ENCODE measurements around the gene FAM170B. TPM values are rescaled to one million over a fixed set of nuclear protein-coding genes. Genes with fewer than 3 reads are reported as not detected.
A peak's percentile ranks its signal among the peaks of the same experiment; 100 is the strongest.

FAM170B gene
- total RNA-seq, 1 donor from 2014 or later, result not detected

DNA sequence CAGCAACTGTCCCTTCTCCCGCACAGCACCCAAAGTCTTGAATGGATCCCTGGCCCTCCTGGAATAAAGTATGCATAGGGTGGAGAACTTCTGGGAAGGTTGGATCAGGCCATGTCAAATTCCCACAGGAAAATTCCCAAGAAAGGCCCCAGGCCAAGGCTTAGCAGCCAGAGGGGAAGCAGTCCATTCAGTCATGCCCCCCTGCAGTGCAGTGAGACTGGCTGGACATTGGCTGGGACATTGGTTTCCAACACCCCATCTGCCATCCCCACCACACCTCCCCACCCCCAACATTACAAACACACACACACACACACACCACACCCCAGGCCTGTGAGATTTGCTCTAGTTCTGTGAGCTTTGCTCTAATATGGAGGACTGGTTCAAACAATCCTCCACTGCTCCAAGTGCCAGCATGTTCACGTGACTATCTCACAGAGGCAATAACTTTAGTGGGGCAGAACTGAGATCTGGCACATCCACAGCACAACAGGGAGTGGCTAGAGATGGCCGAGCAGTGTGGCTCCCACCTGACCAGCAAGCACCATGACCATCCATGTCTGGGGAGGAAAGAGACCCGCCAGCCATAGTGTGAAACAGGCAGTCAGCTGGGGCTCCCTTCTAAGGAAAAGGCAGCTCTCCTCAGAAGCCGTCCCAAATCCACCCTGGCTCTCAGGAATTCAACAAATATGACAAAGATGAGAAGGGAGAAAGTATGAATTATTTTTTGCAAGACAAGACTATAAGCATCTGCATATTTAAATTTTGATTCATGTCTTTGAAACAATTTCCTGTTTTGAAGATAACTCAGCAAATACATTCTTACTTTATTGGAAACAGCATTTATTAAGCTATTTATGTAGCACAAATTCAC lies 6.7 kb upstream of the FAM170B start:
- Histone ChIP-seq H3K4me1 (ENCODE audit: control insufficient read depth in 3 of 3, insufficient read depth in 3 of 3, low read length in 3 of 3) (peaks cover 20 to 21% (median 21%) of the 10 kb centered on the region in 3 donors), H3K4me3 (ENCODE audit: low read length in 3 of 3) (no peak overlapping the region), H3K9me3 (ENCODE audit: control insufficient read depth in 3 of 3, low read length in 3 of 3) (no peaks in the 10 kb centered on the region), H3K9ac (ENCODE audit: low read depth in 1 of 3, low read length in 3 of 3) (no peak overlapping the region), H3K27ac (ENCODE audit: low read depth, low read length) (peak overlapping the region; percentile 15), H3K36me3 (ENCODE audit: control insufficient read depth in 3 of 3, insufficient read depth in 3 of 3, low read length in 3 of 3) (no peaks in the 10 kb centered on the region), H3K27me3 (ENCODE audit: control insufficient read depth in 3 of 3, insufficient read depth in 3 of 3, low read length in 3 of 3) (no peaks in the 10 kb centered on the region)

- Histone ChIP-seq H3K27ac (ENCODE audit: low read depth, low read length) (peak overlapping the region; percentile 76), H3K4me1 (ENCODE audit: control insufficient read depth in 3 of 3, insufficient read depth in 3 of 3, low read length in 3 of 3) (peaks cover 20 to 24% (median 21%) of the 10 kb centered on the region in 3 donors), H3K9me3 (ENCODE audit: control insufficient read depth in 3 of 3, low read length in 3 of 3) (no peaks in the 10 kb centered on the region)
Measured at GRCh38 chr10:49139846-49140195, 6.0 kb upstream of the FAM170B start.

GRCh38 chr10:49139028-49139845 lies 5.4 kb upstream of the FAM170B start:
- no peak overlapping the region for H3K4me3 ChIP-seq (ENCODE audit: low read length in 3 of 3)
- peaks cover 20 to 23% (median 21%) of the 10 kb centered on the region in 3 donors for H3K4me1 ChIP-seq (ENCODE audit: control insufficient read depth in 3 of 3, insufficient read depth in 3 of 3, low read length in 3 of 3)
- peak overlapping the region in 1 of 3 donors; percentile 41 for H3K9ac ChIP-seq (ENCODE audit: low read depth in 1 of 3, low read length in 3 of 3)
- peak overlapping the region; percentile 76 for H3K27ac ChIP-seq (ENCODE audit: low read depth, low read length)
- H3K27me3 ChIP-seq (ENCODE audit: control insufficient read depth in 3 of 3, insufficient read depth in 3 of 3, low read length in 3 of 3), result no peaks in the 10 kb centered on the region
- H3K36me3 ChIP-seq (ENCODE audit: control insufficient read depth in 3 of 3, insufficient read depth in 3 of 3, low read length in 3 of 3), result no peaks in the 10 kb centered on the region
- no peaks in the 10 kb centered on the region for H3K9me3 ChIP-seq (ENCODE audit: control insufficient read depth in 3 of 3, low read length in 3 of 3)

More at GRCh38 chr10:49139846-49140195, 6.0 kb upstream of the FAM170B start:
- Histone ChIP-seq H3K36me3 (ENCODE audit: control insufficient read depth in 3 of 3, insufficient read depth in 3 of 3, low read length in 3 of 3) (no peaks in the 10 kb centered on the region), H3K9ac (ENCODE audit: low read depth in 1 of 3, low read length in 3 of 3) (no peak overlapping the region), H3K4me3 (ENCODE audit: low read length in 3 of 3) (no peak overlapping the region), H3K27me3 (ENCODE audit: control insufficient read depth in 3 of 3, insufficient read depth in 3 of 3, low read length in 3 of 3) (no peaks in the 10 kb centered on the region)

DNA sequence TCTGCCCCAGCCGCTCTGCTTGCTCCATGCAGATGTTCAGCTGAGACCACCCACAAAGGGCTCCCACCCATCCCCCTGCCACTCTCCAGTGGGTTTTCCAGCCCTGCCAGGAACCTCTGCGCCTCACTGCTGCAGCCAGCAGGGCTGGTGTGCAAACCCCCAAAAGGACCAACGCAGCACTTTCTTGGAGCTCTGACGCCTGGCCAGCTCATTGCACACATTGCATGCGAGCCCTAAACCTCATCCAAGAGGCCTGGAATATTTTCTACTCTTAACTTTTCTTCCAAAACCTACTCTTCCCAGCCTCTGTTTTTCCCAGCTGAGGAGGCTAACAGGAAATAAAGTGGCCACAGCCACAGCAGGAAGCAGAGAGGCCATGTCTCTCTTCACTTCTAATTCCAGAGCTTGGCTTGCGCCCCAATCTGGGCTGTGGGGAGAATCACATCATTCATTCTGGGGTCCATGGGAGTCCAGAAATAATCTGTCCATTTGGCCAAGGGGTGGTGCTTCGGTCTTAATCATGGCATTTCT lies 4.6 kb upstream of the FAM170B start:
- Histone ChIP-seq H3K4me1 (ENCODE audit: control insufficient read depth in 3 of 3, insufficient read depth in 3 of 3, low read length in 3 of 3) (peaks cover 21 to 28% (median 26%) of the 10 kb centered on the region in 3 donors), H3K36me3 (ENCODE audit: control insufficient read depth in 3 of 3, insufficient read depth in 3 of 3, low read length in 3 of 3) (no peaks in the 10 kb centered on the region), H3K27me3 (ENCODE audit: control insufficient read depth in 3 of 3, insufficient read depth in 3 of 3, low read length in 3 of 3) (peaks cover 0 to 5% (median 0%) of the 10 kb centered on the region in 3 donors), H3K4me3 (ENCODE audit: low read length in 3 of 3) (no peak overlapping the region), H3K27ac (ENCODE audit: low read depth, low read length) (peak overlapping the region; percentile 76), H3K9ac (ENCODE audit: low read depth in 1 of 3, low read length in 3 of 3) (no peak overlapping the region), H3K9me3 (ENCODE audit: control insufficient read depth in 3 of 3, low read length in 3 of 3) (no peaks in the 10 kb centered on the region)

GRCh38 chr10:49136525-49136924 lies 2.7 kb upstream of the FAM170B start:
- Histone ChIP-seq H3K9ac (ENCODE audit: low read depth in 1 of 3, low read length in 3 of 3) (no peak overlapping the region), H3K27me3 (ENCODE audit: control insufficient read depth in 3 of 3, insufficient read depth in 3 of 3, low read length in 3 of 3) (peaks cover 0 to 13% (median 2%) of the 10 kb centered on the region in 3 donors), H3K9me3 (ENCODE audit: control insufficient read depth in 3 of 3, low read length in 3 of 3) (no peaks in the 10 kb centered on the region), H3K36me3 (ENCODE audit: control insufficient read depth in 3 of 3, insufficient read depth in 3 of 3, low read length in 3 of 3) (no peaks in the 10 kb centered on the region), H3K4me3 (ENCODE audit: low read length in 3 of 3) (no peak overlapping the region), H3K4me1 (ENCODE audit: control insufficient read depth in 3 of 3, insufficient read depth in 3 of 3, low read length in 3 of 3) (peaks cover 22 to 35% (median 33%) of the 10 kb centered on the region in 3 donors), H3K27ac (ENCODE audit: low read depth, low read length) (peak overlapping the region; percentile 41)

GRCh38 chr10:49135575-49136313 lies 1.9 kb upstream of the FAM170B start:
- Histone ChIP-seq H3K9ac (ENCODE audit: low read depth in 1 of 3, low read length in 3 of 3) (no peak overlapping the region), H3K4me3 (ENCODE audit: low read length in 3 of 3) (no peak overlapping the region), H3K9me3 (ENCODE audit: control insufficient read depth in 3 of 3, low read length in 3 of 3) (no peaks in the 10 kb centered on the region), H3K4me1 (ENCODE audit: control insufficient read depth in 3 of 3, insufficient read depth in 3 of 3, low read length in 3 of 3) (peaks cover 27 to 42% (median 37%) of the 10 kb centered on the region in 3 donors), H3K27me3 (ENCODE audit: control insufficient read depth in 3 of 3, insufficient read depth in 3 of 3, low read length in 3 of 3) (peaks cover 0 to 17% (median 2%) of the 10 kb centered on the region in 3 donors), H3K36me3 (ENCODE audit: control insufficient read depth in 3 of 3, insufficient read depth in 3 of 3, low read length in 3 of 3) (no peaks in the 10 kb centered on the region), H3K27ac (ENCODE audit: low read depth, low read length) (peak overlapping the region; percentile 46)

DNA sequence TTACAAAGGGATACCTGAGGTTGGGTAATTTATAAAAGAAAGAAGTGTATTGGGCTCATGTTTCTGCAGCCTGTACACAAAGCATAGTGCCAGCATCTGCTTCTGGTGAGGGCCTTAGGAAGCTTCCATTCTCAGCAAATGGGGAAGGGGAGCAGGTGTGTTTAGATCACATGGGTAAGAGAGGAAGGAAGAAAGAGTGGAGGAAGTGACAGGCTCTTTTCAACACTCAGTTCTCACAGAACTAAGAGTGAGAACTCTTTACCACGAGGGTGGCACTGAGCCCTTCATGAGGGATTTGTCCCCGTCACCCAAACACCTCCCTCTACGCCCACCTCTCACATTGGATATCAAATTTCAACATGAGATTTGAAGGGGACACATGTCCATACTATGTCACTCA lies 506 bp upstream of the FAM170B start:
- H3K36me3 ChIP-seq (ENCODE audit: control insufficient read depth in 3 of 3, insufficient read depth in 3 of 3, low read length in 3 of 3), result no peaks in the 10 kb centered on the region
- H3K4me1 ChIP-seq (ENCODE audit: control insufficient read depth in 3 of 3, insufficient read depth in 3 of 3, low read length in 3 of 3), result peaks cover 13 to 34% (median 25%) of the 10 kb centered on the region in 3 donors
- H3K9me3 ChIP-seq (ENCODE audit: control insufficient read depth in 3 of 3, low read length in 3 of 3), result no peaks in the 10 kb centered on the region
- H3K9ac ChIP-seq (ENCODE audit: low read depth in 1 of 3, low read length in 3 of 3), result no peak overlapping the region
- no peak overlapping the region for H3K27ac ChIP-seq (ENCODE audit: low read depth, low read length)
- no peak overlapping the region for H3K4me3 ChIP-seq (ENCODE audit: low read length in 3 of 3)
- peaks cover 0 to 17% (median 2%) of the 10 kb centered on the region in 3 donors for H3K27me3 ChIP-seq (ENCODE audit: control insufficient read depth in 3 of 3, insufficient read depth in 3 of 3, low read length in 3 of 3)

GRCh38 chr10:49132362-49132737 lies 1.5 kb downstream of the FAM170B start:
- Histone ChIP-seq H3K36me3 (ENCODE audit: control insufficient read depth in 3 of 3, insufficient read depth in 3 of 3, low read length in 3 of 3) (no peaks in the 10 kb centered on the region), H3K27me3 (ENCODE audit: control insufficient read depth in 3 of 3, insufficient read depth in 3 of 3, low read length in 3 of 3) (peaks cover 0 to 17% (median 2%) of the 10 kb centered on the region in 3 donors), H3K9ac (ENCODE audit: low read depth in 1 of 3, low read length in 3 of 3) (no peak overlapping the region), H3K4me1 (ENCODE audit: control insufficient read depth in 3 of 3, insufficient read depth in 3 of 3, low read length in 3 of 3) (peaks cover 6 to 29% (median 21%) of the 10 kb centered on the region in 3 donors), H3K9me3 (ENCODE audit: control insufficient read depth in 3 of 3, low read length in 3 of 3) (no peaks in the 10 kb centered on the region), H3K27ac (ENCODE audit: low read depth, low read length) (no peak overlapping the region), H3K4me3 (ENCODE audit: low read length in 3 of 3) (no peak overlapping the region)

GRCh38 chr10:49131507-49132361 lies 2.1 kb downstream of the FAM170B start:
- H3K9ac ChIP-seq (ENCODE audit: low read depth in 1 of 3, low read length in 3 of 3), result peak overlapping the region in 1 of 3 donors; percentile 10
- no peaks in the 10 kb centered on the region for H3K9me3 ChIP-seq (ENCODE audit: control insufficient read depth in 3 of 3, low read length in 3 of 3)
- peaks cover 6 to 29% (median 21%) of the 10 kb centered on the region in 3 donors for H3K4me1 ChIP-seq (ENCODE audit: control insufficient read depth in 3 of 3, insufficient read depth in 3 of 3, low read length in 3 of 3)
- no peak overlapping the region for H3K27ac ChIP-seq (ENCODE audit: low read depth, low read length)
- H3K27me3 ChIP-seq (ENCODE audit: control insufficient read depth in 3 of 3, insufficient read depth in 3 of 3, low read length in 3 of 3), result peaks cover 0 to 17% (median 2%) of the 10 kb centered on the region in 3 donors
- H3K4me3 ChIP-seq (ENCODE audit: low read length in 3 of 3), result peak overlapping the region in 2 of 3 donors; percentile 41 to 46
- H3K36me3 ChIP-seq (ENCODE audit: control insufficient read depth in 3 of 3, insufficient read depth in 3 of 3, low read length in 3 of 3), result no peaks in the 10 kb centered on the region
